RCC 7860 (cell line): ENCODE measurements around the gene UNC93A.
"Not testable (repeated sequence)": the region's sequence is repeated elsewhere in the genome, so short reads cannot be mapped to it uniquely, and the experiment has no call there.

Experiments used
- DNase-seq: peaks from one replicate; pipeline ENCODE4 v3.0.0-alpha.2; 2015; ENCODE audit warnings: low spot score
- FAIRE-seq: peaks from 2 replicates; lab custom pipeline; 2012; peaks lifted over from hg19 to GRCh38; lab: Jason Lieb, UNC

Gene UNC93A

GRCh38 chr6:167336844-167337630 lies 45.9 kb downstream of the UNC93A start:
- FAIRE-seq, result no peak

GRCh38 chr6:167337675-167338449 lies 46.7 kb downstream of the UNC93A start:
- DNase-seq (no peak), FAIRE-seq (no peak)

More at GRCh38 chr6:167336844-167337630, 45.9 kb downstream of the UNC93A start:
- DNase-seq, result no peak

GRCh38 chr6:167338541-167339117 lies 47.5 kb downstream of the UNC93A start:
- FAIRE-seq (no peak), DNase-seq (no peak)

- FAIRE-seq (no peak), DNase-seq (no peak)
Measured at GRCh38 chr6:167341038-167341583, 50.0 kb downstream of the UNC93A start.

GRCh38 chr6:167341665-167342655 lies 50.8 kb downstream of the UNC93A start:
- DNase-seq, result no peak
- FAIRE-seq, result no peak

GRCh38 chr6:167342879-167343610 lies 51.9 kb downstream of the UNC93A start:
- FAIRE-seq, result no peak
- no peak for DNase-seq

- no peak for FAIRE-seq
Measured at GRCh38 chr6:167345348-167345747, 54.2 kb downstream of the UNC93A start.

GRCh38 chr6:167345960-167346359 lies 54.8 kb downstream of the UNC93A start:
- DNase-seq (no peak), FAIRE-seq (no peak)

More at GRCh38 chr6:167345348-167345747, 54.2 kb downstream of the UNC93A start:
- no peak for DNase-seq

- FAIRE-seq (peak; percentile 18), DNase-seq (no peak)
Measured at GRCh38 chr6:167347226-167347625, 56.1 kb downstream of the UNC93A start.

GRCh38 chr6:167349631-167350274 lies 58.6 kb downstream of the UNC93A start:
- FAIRE-seq, result no peak
- no peak for DNase-seq

- FAIRE-seq (no peak), DNase-seq (no peak)
Measured at GRCh38 chr6:167350275-167350696, 59.2 kb downstream of the UNC93A start.

- no peak for DNase-seq
- FAIRE-seq, result no peak
Measured at GRCh38 chr6:167350731-167351655, 59.9 kb downstream of the UNC93A start.

GRCh38 chr6:167351656-167352345 lies 60.7 kb downstream of the UNC93A start:
- DNase-seq (no peak), FAIRE-seq (no peak)

- DNase-seq, result no peak
- FAIRE-seq, result no peak
Measured at GRCh38 chr6:167356874-167357273, 65.8 kb downstream of the UNC93A start.

- FAIRE-seq, DNase-seq: not testable (repeated sequence)
Measured at GRCh38 chr6:167358394-167358793, 67.3 kb downstream of the UNC93A start.

GRCh38 chr6:167361170-167361569 lies 70.1 kb downstream of the UNC93A start:
- not testable (repeated sequence) for FAIRE-seq, DNase-seq
